HG02870 (cell line): ENCODE data around the gene OPHN1.
"Not testable (repeated sequence)": the region's sequence is repeated elsewhere in the genome, so short reads cannot be mapped to it uniquely, and the experiment has no call there.

ENCODE experiments used
- ATAC-seq: cut with Tn5 transposase; IDR thresholded peaks from one replicate; pipeline ENCODE4 v1.9.1; 2021; ENCODE audit warnings: mild to moderate bottlenecking, moderate library complexity; ENCODE audit not compliant: unreplicated experiment

Gene OPHN1

GRCh38 chrX:68083510-68083909 is 349.8 kb downstream of the OPHN1 start:
- no peak for ATAC-seq

- no peak for ATAC-seq
These were observed 353.3 kb downstream of the OPHN1 start for GRCh38 chrX:68079961-68080360.

GRCh38 chrX:68078801-68079200 is 354.5 kb downstream of the OPHN1 start:
- ATAC-seq: not testable (repeated sequence)

- ATAC-seq: no peak
These were observed 355.9 kb downstream of the OPHN1 start for GRCh38 chrX:68077378-68077777.

GRCh38 chrX:68072041-68072440 is 361.3 kb downstream of the OPHN1 start:
- ATAC-seq: no peak

- not testable (repeated sequence) for ATAC-seq
These were observed 363.2 kb downstream of the OPHN1 start for GRCh38 chrX:68070119-68070518.

GRCh38 chrX:68061206-68061535 is 372.1 kb downstream of the OPHN1 start:
- ATAC-seq: no peak

GRCh38 chrX:68060506-68061205 is 372.6 kb downstream of the OPHN1 start:
- no peak for ATAC-seq

GRCh38 chrX:68059469-68059868 is 373.8 kb downstream of the OPHN1 start:
- ATAC-seq: no peak

GRCh38 chrX:68049466-68049865 is 383.8 kb downstream of the OPHN1 start:
- ATAC-seq: no peak

- ATAC-seq: no peak
These were observed 384.5 kb downstream of the OPHN1 start for GRCh38 chrX:68048774-68049173.

- no peak for ATAC-seq
These were observed 388.2 kb downstream of the OPHN1 start for GRCh38 chrX:68045008-68045577.

- ATAC-seq: no peak
These were observed 389.4 kb downstream of the OPHN1 start for GRCh38 chrX:68043713-68044438.

GRCh38 chrX:68041110-68041509 is 392.2 kb downstream of the OPHN1 start:
- ATAC-seq: no peak

GRCh38 chrX:68018248-68019203 is 414.8 kb downstream of the OPHN1 start:
- ATAC-seq: peak; percentile 47

GRCh38 chrX:67998540-67998939 is 434.8 kb downstream of the OPHN1 start:
- no peak for ATAC-seq
